T follicular helper cell (primary cell): Measurements from ENCODE around the gene DNAH17.

Experiments used
- DNase-seq: peaks from one replicate; pipeline ENCODE4 v3.0.0-alpha.2; 2020; ENCODE audit warnings: low read depth

The DNAH17 gene

DNA sequence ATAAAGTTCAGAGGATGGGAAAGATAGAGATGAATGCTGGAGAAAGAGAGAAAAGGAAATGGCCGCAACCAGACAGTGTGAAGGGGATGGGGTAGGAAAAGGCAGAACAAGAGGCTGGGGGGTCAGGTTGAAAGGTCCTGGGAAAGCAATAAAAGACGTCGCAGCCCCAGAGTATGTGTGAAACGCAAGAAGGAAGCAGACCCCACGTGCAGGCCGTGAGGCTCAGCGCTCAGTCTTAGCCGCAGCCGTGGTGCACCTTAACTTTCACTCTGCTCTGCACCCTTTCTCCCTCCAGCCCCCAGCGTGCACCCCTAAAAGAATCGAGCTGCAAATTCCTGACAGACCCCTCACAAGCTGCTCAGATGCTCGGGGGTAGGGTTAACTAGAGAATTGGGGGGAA lies 1.9 kb downstream of the DNAH17 start:
- DNase-seq = no peak

DNA sequence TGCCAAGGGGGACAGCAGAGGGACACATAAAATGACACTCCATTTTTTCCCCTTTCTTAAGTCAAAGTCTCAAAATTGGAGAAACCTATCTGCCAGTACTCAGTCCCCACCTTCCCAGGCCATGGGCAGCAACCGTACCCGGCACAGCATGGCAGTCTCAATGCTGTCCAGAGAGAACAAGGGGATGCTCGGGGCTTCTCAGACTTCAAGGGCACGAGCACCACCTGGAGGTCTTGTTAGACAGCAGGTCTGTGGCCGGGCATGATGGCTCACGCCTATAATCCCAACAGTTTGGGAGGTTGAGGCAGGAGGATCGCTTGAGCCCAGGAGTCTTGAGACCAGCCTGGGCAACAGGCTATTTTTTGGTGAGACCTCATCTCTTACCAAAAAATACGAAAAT lies 3.2 kb downstream of the DNAH17 start:
- DNase-seq = no peak

DNA sequence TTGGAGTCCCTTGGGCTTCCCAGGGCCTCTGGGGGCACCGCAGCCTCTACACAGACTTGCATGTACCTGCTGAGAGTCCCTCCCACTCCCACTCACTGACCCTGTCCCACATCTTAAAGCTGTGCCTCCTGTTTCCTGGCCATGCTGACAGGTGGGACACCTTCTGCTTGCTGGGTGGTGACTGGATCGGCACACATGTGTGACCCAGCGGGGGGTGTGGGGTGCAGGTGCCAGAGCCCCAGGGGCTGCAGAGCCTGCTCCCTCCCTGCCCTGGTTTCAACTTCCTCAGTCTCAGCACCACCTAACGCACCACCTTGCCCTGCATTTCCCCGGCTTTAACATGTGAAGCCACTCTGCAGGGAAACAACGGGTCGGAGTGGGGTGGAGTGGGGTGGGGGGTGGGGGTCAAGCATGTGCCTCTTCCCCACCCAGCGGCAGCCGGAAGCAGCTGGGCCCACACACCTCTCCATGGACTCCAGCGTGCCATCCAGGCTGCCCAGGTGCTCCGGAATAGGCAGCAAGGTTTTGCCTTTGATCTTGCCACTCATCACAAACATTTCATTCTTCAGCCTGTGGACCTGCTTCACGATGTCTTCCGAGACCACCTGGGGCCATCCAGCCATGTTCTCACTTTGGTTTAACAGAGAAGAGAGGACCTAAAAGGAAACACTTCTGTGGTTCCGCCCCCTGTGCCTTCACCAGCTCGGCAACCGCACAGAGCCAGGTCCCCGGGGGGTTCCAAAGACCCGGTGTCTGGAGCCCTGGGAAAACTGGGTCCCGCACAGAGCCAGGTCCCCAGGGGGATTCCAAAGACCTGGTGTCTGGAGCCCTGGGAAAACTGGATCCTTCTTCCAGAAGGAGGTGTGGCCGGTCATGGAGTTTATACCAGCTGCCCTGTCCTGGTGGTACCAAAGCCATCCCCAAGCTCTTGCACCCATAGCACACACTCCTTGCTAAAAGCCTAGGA lies 4.7 kb downstream of the DNAH17 start:
- no peak for DNase-seq

DNA sequence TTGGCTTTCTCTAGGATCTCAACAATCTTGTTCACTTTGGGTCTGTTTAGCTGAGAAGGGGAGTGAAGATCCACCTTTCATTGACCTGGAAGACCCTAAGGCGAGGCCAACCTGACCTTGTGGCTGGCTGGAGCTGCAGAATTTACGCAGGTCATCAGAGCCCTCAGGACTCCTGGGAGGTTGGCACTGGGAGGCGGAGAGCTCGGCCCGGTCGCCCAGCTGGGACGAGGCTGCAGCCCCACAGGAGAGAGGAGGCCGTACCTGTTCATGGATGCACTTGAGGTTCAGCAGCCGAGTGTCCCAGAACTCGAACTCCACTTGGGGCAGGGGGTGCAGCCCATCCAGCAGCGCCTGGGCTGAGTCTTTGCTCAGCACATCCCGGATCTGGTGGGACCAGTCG lies 5.9 kb downstream of the DNAH17 start:
- DNase-seq = no peak

DNA sequence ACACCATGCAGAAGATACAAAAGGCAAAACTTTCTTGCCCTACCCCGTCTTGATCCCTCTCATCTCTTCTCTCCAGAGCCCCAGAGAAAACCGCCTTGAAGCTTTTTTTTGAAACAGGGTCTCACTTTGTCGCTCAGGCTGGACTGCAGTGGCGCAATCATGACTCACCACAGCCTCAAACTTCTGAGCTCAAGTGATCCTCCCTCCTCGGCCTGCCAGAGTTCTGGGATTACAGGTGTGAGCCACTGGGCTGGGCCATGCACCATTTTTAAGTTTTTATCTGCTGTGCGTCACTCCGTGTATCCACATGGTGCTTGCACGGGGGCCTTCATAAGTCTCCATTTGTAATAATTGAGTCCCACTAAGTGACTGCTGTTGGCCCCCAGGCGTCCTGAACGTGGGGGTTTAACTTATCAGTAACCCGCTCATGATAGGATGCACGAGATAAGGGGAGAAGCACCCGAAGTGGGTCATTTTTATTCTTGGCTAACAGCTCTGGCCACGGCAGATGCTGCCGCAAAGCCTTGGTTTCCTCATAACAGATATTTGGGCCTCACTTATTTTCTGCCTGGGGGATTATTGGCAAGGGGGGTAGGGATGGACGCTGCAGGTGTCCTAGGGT lies 8.6 kb downstream of the DNAH17 start:
- no peak for DNase-seq

DNA sequence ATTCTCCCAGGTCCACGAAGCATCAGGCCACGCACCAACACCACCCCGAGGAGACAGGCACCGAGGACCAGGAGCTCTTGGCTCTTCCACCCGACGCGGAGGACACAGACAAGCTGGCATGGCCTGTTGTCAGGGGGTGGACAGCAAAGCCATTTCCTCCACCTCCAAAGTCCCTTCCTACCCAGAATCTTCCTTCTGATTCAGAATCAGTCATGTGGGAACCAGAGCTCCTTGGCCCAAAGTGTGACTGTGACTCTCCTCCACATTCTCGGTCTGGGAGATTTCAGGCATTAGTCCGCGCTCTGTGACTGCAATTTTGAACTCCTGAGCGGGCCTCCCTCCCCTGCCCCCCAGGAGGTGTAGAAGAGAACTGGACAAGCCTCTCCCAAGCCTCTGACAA lies 9.2 kb downstream of the DNAH17 start:
- no peak for DNase-seq

DNA sequence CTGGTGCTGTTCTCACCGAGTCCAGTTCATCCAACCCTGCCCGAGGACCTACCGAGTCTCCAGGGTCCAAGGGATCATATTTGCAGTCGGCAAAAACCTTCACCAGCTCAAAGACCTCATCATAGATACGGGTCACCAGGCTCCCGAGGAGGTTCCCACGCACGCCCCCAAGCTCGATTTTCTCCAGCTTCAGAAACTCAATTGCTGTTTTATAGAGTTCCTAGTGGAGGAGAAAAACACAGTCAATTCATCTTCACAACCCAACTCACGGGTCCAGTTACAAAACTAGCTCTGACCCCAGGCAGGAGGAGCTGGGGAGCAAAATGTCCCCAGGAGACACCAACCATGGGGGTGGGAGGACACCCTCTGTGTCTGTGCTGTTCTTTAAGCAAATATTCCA lies 10.2 kb downstream of the DNAH17 start:
- DNase-seq = no peak

DNA sequence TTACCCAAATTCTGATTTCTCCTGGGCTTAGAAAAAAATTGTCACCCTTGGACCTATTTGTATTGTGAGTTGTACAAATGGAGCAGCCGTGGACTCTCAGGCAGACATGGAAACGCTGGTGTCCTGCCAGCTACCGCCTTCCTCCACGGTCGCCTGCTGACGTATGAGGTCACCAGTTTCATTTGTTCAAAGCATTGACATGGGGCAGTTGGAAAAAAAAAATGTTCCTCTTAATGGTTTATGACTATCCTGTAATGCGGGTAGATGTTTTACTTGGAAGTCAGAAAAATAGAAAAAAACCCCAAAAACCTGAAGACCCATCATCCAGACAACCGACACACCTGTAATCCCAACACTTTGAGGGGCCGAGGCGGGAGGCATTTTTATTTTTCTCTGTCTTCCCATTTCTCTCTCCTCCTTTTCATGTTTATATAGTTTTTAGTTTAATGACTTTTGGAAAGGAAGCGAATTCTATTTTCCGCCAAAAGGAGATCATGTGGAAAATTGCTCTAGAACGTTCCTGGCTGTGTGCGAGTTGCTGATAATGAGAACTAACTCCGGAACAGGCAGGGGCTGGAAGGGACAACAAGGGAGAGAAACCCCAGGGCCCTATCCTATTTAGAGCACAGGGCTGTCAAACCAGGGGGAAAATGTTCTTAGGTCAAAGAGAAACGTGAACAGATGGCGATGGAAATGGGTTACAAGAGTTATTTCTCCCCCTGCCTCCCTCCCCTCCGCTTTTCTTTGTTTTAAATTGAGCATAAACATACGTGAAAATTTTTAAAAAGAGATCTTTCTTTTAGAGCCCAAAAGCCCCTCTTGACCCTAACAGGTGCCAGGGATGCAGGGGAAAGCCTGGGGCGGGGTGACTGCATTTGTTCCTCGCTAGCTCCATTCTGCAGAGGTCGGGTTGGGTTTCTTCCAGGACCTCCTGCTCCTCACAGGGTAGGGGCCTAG lies 13.7 kb downstream of the DNAH17 start:
- no peak for DNase-seq

DNA sequence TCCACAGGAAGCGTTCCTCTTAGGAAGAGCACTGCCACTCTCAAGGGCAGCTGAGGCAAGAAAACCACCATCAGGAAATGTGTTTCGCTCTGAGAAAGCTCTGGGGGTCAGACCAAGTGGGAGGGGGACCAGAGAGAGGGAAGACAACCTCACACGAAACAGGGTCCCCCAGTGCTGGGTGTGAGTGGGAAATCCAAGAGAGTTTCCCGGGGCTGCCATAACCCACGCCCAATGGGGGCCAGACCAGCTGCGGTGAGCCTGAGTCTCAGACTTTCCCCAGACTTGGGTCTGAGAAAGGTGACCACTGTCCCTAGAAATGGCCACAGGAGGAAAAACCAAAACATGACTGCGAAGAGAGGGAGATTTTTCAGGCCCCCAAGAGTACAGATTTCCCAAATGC lies 14.5 kb downstream of the DNAH17 start:
- no peak for DNase-seq

DNA sequence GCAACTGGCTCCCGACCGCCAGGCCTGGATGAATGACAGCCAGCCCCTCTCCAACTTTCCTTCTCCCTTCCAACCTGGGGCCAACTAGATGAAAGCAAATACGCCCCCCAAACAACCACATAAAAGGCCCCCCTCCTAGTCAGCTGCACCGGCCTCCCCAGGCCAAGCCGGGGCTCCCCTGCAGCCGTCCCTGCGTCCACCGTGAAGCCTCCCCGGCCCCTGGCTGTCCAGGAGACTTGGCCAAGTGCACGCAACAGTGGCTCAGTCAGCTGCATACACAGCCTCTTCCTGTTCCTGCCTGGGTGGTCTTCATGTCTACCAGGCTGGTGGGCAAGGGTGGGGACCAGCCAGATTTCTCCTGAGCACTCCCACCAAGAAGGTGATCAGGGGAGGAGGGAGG lies 16.0 kb downstream of the DNAH17 start:
- no peak for DNase-seq

DNA sequence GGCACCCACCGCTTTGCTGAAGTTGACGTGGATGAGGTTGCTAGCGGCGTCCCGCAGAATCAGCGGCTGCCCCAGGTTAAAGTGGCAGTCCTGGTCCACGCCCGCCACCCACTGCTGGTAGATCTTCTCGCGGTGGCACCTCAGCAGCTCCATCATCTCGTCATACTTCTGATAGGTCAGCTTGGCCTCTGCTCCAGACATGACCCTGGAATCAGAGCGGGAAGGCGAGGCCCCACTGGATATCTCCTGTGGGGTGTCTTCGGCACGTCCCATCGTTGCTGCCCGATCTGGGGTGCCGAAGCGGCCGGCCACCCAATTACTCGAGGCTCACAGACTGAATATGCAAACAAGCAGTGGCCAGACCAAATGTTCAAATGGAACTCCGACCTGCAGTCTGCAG lies 16.5 kb downstream of the DNAH17 start:
- no peak for DNase-seq

DNA sequence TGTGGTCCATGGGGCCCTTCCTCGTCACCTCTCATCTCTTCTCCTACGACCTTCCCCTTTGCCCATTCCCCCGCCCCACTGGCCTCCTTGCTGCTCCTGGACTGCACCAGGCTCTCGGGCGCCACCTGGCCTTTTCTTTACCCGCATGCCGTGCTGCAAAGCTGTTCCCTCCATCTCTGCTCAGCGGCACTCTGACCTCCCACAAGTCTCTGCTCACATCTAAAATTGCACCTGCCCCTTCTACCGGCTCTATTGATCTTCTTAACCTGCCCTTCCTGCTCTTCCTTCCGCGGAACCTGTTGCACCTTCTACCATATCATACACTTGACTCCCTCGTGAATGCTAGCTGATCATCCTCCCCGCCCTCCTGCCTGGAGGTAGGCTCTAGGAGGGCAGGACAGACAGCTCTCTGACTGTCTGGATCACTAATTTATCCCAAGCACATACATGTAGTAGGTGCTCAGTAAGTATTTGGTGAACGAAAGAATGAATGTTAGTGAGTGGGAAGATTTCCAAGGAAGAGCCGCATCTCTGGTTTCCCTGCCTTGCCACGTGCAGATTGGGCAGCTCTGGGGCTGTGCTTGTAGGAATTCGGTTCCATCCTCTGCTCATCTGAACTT lies 17.3 kb downstream of the DNAH17 start:
- no peak for DNase-seq

DNA sequence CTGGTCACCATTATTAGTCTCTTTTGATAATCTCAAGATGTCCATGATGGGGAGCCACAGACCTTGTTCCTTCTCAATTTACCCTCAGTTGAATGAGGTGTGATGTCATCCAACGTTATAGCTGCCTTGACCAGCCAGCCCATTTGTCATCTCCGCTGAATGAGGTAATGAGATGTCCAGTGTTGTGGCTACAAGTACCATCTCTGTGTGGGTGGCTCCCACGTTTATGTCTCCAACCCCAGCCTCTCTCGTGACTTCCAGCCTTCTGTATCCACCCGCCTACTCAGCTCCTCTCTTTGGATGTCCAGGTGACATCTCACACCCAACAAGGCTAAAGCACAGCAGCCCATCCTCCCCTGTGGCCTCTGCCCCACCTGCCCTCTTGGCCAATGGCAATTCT lies 18.2 kb downstream of the DNAH17 start:
- no peak for DNase-seq

DNA sequence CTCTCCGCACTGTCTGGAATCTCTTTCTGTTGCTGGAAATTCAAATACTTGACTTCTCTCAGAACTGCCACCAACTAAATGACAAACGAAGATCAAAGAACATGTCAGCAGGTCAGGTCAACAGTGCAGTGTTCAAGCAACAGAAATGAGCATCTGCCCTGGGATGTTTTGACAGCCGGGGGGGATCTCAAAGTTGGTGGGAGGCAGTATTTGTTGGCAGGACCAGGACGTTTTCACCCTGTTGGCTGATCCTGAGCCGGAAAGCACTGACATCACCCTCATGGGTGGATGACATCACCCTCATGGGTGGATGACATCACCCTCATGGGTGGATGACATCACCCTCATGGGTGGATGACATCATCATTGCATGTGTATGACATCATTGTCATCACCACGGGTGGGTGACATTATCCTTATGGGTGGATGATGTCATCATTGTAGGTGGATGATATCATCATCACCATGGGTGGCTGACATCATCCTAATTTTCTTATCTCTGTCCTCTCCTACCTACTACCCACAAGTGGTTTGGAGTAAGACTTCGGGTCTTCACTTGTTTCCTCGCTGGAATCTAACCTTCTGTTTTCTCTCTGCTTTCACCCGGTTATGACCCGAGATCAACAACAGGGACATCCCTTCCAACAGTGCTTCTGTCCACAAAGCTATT lies 18.9 kb downstream of the DNAH17 start:
- DNase-seq = no peak

DNA sequence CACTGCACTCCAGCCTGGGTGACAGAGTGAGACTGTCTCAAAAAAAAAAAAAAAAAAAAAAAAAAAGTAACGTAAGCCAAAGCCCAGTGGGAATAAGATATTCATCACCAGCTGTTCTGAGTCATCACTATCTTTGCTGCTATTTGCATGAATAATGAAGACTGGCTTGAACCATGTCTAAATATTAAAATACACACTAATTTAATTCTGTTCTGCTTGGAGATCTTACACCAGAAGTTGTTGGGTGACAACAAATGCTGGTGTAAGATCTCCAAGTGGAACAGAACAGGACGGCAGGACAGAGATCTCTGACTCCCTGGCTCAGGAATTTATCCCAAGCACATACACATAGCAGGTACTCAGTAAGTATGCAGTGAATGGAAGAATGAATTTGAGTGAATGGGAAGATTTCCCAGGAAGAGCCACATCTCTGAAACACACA lies 19.6 kb downstream of the DNAH17 start:
- no peak for DNase-seq

DNA sequence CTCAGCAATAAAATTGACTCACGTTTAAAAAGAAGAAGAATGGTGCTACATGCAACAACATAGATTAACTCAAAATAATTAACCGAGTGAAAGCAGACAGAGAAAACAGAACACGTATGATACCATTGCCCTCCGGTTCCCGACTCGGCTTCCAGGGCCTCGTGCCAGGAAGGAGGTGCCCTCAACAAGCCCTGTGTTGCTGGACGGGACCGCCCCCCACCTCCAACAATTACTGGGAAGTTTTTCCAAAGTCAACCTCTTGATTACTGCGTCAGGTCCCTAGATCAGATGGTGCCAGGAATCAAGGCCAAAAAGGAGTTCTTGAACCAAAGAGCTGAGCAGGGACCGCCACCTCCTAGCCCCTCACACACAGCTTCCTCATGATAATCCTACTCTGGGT lies 20.4 kb downstream of the DNAH17 start:
- DNase-seq = no peak

DNA sequence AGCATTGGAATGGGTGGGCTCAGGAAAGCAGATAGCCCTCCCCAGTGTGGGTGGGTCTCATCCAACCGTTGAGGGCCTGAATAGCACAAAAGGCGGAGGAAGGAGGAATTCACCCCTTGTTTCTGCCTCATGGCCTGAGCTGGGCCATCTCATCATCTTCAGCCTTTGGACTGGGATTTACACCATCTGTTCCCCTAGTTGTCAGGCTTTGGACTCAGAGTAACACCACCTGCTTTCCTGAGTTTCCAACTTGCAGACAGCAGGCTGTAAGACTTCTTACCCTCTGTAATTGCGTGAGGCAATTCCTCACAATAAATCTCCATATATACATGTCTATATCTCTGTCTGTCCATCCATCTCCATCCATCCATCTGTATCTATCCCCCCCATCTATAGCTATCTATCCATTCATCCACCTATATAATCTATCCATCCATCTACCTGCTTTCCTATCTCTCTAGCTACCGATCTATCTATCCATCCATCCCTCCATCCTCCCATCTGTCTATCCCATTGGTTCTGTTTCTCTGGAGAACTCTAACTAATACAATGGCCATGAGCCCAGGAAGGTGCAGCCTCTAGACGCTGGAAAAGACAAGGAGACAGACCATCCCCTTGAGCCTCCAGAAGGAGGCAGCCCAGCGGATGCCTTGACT lies 21.3 kb downstream of the DNAH17 start:
- no peak for DNase-seq

DNA sequence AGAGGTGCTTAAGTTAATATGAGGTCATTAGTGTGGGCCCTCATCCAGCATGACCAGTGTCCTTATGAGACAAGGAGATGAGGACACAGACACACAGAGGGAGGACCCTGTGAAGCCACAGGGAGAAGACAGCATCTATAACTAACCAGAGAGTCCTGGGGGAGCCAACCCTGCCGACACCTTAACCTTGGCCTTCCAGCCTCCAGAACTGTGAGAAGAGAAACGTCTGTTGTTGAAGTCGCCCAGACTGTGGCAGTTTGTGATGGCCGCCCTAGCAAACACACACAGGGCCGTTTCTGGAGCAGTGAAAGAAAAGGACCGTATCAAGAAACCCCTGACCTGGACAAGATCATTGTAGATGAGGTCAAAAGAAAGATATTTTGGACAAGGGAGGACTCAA lies 26.7 kb downstream of the DNAH17 start:
- DNase-seq = no peak

DNA sequence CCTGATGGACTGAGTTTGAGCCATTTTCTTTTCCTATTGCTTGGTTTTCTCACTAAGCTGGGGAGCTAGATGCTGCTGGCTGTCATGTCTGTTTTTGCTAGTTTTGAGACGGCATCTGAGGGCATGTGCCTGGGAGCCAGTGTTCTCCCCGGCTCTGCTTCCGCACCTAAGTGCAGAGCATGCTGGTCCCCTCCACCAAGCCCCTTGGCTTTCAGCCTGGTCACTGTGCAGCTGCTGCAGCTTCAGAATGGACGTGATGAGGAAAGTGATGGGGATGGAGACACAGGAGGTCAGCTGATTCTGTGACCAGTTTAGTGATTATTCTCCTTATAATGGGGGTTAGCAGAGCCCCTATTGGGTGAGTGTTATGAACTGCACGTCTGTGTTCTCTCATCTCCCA lies 28.5 kb downstream of the DNAH17 start:
- DNase-seq = no peak

DNA sequence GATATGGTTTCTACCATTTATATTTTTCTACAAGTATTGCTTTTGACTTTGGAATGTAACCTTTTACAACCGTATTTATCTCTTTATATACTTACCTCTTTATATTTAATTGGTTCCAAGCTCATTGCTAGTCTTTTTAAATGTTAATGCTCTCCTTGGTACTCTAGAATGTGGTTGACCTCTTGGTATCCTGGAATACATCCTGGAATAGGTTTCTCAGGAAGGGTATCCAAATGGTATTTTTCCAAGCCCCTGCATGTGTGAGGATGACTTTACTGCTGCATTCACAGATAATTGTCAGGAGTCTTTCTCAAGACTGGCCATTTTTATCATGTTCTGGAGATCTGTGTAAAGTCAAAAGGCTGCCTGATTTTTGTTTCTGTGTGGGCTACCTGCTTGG lies 30.2 kb downstream of the DNAH17 start:
- no peak for DNase-seq

DNA sequence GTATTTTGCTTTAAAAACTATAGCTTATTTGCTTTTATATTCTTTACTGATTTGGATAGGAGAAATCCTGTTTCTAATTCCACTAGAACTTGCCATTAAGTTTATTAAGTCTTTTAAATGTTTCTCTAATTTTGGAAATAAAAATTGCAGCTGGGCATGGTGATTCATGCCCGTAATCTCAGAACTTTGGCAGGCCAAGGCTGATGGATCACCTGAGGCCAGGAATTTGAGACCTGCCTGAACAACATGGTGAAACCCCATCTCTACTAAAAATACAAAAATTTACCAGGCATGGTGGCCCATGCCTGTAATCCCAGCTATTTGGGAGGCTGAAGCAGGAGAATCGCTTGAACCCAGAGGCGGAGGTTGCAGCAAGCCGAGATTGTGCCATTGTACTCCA lies 30.7 kb downstream of the DNAH17 start:
- DNase-seq = no peak
